ENCODE data around the gene KRT83.

The KRT83 gene

GRCh38 chr12:52300796-52301691, 20.2 kb downstream of the KRT83 start:
- no peaks in the 10 kb centered on the region for H3K9me3 ChIP-seq (ENCODE audit: control insufficient read depth, insufficient read depth, low read length)
- no peaks in the 10 kb centered on the region for H3F3A ChIP-seq (ENCODE audit: control insufficient read depth, insufficient read depth)
- H3K27ac ChIP-seq (ENCODE audit: low read depth, low read length): no peak overlapping the region
- H3K9me2 ChIP-seq (replicated peaks; ENCODE audit: control insufficient read depth, low read length): no peaks in the 10 kb centered on the region
- peaks cover 8% of the 10 kb centered on the region for H3K4me1 ChIP-seq (ENCODE audit: control insufficient read depth, low read length)
- H3K79me2 ChIP-seq (ENCODE audit: control insufficient read depth, low read length): no peaks in the 10 kb centered on the region
- TF ChIP-seq EZH2phosphoT487 (IDR thresholded peaks at IDR 0.05; ENCODE audit: borderline replicate concordance, low read length) (no peak), CTCF (IDR thresholded peaks at IDR 0.05; ENCODE audit: low read depth, low read length, poor library complexity, severe bottlenecking) (no peak)
- peaks cover 13% of the 10 kb centered on the region for H3K27me3 ChIP-seq (ENCODE audit: control insufficient read depth, low read length)
- no peaks in the 10 kb centered on the region for H3K36me3 ChIP-seq (ENCODE audit: control insufficient read depth, low read length)
- no peaks in the 10 kb centered on the region for H4K20me1 ChIP-seq (ENCODE audit: control insufficient read depth, insufficient read depth, low read depth, low read length)
- H3K4me3 ChIP-seq (ENCODE audit: low read length): no peak overlapping the region
- no peak overlapping the region for H3K4me2 ChIP-seq (ENCODE audit: low read length)

- Histone ChIP-seq H3K36me3 (ENCODE audit: control insufficient read depth, low read length) (no peaks in the 10 kb centered on the region), H3K9me3 (ENCODE audit: control insufficient read depth, insufficient read depth, low read length) (no peaks in the 10 kb centered on the region), H3K4me3 (ENCODE audit: low read length) (no peak overlapping the region), H3K27ac (ENCODE audit: low read depth, low read length) (no peak overlapping the region), H3K79me2 (ENCODE audit: control insufficient read depth, low read length) (no peaks in the 10 kb centered on the region), H3K4me1 (ENCODE audit: control insufficient read depth, low read length) (no peaks in the 10 kb centered on the region), H3K27me3 (ENCODE audit: control insufficient read depth, low read length) (peaks cover 19% of the 10 kb centered on the region), H3F3A (ENCODE audit: control insufficient read depth, insufficient read depth) (no peaks in the 10 kb centered on the region), H3K9me2 (replicated peaks; ENCODE audit: control insufficient read depth, low read length) (no peaks in the 10 kb centered on the region), H4K20me1 (ENCODE audit: control insufficient read depth, insufficient read depth, low read depth, low read length) (no peaks in the 10 kb centered on the region), H3K4me2 (ENCODE audit: low read length) (no peak overlapping the region)
- no peak for TF ChIP-seq CTCF (IDR thresholded peaks at IDR 0.05; ENCODE audit: low read depth, low read length, poor library complexity, severe bottlenecking)
- TF ChIP-seq EZH2phosphoT487 (IDR thresholded peaks at IDR 0.05; ENCODE audit: borderline replicate concordance, low read length): no peak
Observed at GRCh38 chr12:52298677-52299190, 22.5 kb downstream of the KRT83 start.

GRCh38 chr12:52296572-52297215, 24.5 kb downstream of the KRT83 start:
- H3K4me1 ChIP-seq (ENCODE audit: control insufficient read depth, low read length): no peaks in the 10 kb centered on the region
- H4K20me1 ChIP-seq (ENCODE audit: control insufficient read depth, insufficient read depth, low read depth, low read length): no peaks in the 10 kb centered on the region
- no peak overlapping the region for H3K4me3 ChIP-seq (ENCODE audit: low read length)
- H3K4me2 ChIP-seq (ENCODE audit: low read length): no peak overlapping the region
- H3K27ac ChIP-seq (ENCODE audit: low read depth, low read length): no peak overlapping the region
- TF ChIP-seq EZH2phosphoT487 (IDR thresholded peaks at IDR 0.05; ENCODE audit: borderline replicate concordance, low read length) (no peak), CTCF (IDR thresholded peaks at IDR 0.05; ENCODE audit: low read depth, low read length, poor library complexity, severe bottlenecking) (no peak)
- no peaks in the 10 kb centered on the region for H3K9me3 ChIP-seq (ENCODE audit: control insufficient read depth, insufficient read depth, low read length)
- H3K27me3 ChIP-seq (ENCODE audit: control insufficient read depth, low read length): peaks cover 19% of the 10 kb centered on the region
- H3K36me3 ChIP-seq (ENCODE audit: control insufficient read depth, low read length): no peaks in the 10 kb centered on the region
- H3K79me2 ChIP-seq (ENCODE audit: control insufficient read depth, low read length): no peaks in the 10 kb centered on the region
- no peaks in the 10 kb centered on the region for H3K9me2 ChIP-seq (replicated peaks; ENCODE audit: control insufficient read depth, low read length)
- no peaks in the 10 kb centered on the region for H3F3A ChIP-seq (ENCODE audit: control insufficient read depth, insufficient read depth)

All from DOHH2 (cell line).